HG03139 (cell line): ENCODE measurements around the gene MGAT3.
"Not testable (repeated sequence)": the region's sequence is repeated elsewhere in the genome, so short reads cannot be mapped to it uniquely, and the experiment has no call there.

Source experiments
- ATAC-seq: cut with Tn5 transposase; IDR thresholded peaks from one replicate; pipeline ENCODE4 v1.9.1; 2021; ENCODE audit not compliant: unreplicated experiment

The MGAT3 gene

DNA sequence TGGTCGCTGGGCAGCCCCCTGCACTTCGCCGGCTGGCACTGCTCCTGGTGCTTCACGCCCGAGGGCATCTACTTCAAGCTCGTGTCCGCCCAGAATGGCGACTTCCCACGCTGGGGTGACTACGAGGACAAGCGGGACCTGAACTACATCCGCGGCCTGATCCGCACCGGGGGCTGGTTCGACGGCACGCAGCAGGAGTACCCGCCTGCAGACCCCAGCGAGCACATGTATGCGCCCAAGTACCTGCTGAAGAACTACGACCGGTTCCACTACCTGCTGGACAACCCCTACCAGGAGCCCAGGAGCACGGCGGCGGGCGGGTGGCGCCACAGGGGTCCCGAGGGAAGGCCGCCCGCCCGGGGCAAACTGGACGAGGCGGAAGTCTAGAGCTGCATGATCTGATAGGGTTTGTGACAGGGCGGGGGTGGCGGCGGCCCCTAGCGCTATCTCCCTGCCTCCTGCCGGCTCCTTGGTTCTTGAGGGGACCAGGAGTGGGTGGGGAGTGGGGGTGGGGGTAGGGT, 31.8 kb downstream of the MGAT3 start:
- ATAC-seq: no peak

DNA sequence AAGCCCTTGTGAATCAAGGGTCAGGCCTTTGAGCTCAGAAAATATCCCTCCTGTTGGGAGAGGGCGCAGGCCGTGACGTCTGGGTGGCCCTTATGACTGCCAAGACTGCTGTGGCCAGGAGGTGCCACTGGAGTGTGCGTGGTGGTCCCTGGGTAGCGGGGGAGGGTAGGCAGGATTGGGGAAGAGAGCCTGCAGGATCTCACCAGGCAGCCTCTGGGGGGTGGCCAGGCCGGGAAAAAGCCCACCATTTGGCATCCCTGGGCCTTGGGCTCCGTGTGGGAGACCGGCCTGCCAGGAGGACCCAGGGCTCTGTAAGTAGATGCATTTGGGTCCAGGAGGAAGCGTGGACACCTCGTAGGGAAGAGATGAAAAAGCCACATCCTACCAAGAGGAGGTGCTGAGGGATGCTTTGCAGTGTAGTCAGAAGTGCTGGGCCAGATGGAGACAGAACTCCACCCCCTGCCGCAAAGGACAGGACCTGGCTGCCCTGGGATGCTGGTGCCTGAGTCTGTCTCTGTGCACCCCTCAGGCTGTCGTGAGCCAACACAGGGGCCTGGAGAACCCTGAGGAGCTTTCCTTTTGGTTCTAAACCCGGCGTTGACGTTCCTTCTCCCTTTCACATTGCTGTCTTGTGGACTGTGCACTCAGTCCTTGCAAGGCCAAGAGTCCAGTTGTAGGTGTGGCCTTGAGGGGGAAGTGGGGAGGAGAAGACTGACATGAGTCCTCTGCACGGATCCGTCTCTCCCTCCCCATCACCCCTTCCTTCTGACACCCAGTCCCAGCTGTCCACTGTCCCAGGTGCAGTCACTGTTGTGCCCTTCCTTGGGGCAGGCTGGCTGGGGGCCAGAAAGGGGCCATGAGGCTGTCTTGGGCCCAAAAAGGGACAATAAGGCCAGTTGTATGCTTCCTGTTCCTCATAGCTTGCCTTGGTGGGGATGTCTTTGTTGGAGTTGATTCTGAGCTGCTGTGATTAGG, 32.6 kb downstream of the MGAT3 start:
- no peak for ATAC-seq

DNA sequence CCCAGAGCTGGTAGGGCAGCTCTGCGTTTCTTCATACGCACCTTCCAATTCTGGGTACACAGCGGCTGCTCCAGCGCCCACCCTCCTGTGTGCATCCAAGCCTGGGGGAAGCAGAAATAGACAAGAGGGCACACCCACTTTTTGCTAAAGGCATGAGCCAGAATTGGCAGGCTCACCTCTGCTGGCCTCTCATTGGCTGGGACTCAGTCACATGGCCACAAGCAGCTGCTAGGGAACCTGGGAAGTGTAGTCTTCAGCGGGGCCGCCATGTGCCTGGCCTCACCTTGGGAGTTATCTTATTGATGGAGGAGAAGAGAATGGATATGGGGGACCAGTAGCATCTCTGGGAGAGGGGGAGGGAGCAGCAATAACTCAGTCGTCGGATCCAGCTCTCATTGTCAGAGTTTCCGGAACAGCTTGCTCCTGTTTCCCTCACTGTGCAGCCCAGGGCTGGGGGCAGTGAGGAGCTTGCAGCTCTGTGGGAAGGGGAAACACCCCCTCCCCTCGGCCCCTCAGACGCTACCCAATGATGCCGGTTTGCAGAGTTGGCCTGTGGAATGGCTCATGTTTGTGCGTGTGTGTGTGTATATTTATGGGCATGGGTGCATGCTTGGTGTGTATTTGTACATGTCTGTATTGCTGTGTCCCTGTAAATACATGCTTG, 33.5 kb downstream of the MGAT3 start:
- no peak for ATAC-seq

DNA sequence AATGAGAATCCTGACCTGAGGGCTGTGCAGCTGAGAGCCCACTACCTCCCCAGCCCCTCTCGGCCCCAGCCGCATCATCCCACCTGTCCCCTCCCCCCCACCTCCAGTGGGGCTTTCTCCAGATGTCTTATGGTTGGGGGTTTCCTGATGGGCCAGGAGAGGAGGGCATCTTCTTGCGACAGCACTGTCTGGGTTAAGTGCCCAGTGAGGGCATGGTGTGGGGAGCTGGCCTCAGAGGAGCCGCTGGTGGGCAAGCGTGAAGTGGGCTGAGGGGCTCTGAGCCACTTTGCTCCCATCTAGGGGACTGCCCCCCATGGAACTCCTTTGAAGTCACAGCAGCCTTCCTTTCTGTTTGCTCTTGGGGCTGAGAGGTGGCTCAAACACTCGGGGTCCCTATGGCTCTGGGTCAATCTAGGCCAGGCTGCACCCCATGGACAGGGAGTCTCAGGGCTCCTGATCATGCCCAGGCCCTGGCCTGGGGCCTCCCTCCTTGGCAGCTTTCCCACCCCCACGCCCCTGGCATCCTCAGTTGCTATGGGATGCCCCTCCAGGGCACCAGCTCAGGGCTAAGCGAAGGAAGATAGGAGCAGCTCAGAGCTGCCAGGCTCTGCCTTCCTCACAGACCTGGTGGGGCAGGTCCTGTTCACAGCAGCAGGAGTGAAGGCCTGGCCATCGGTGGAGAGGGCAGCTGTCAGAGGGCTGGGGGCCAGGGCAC, 34.3 kb downstream of the MGAT3 start:
- ATAC-seq: no peak

DNA sequence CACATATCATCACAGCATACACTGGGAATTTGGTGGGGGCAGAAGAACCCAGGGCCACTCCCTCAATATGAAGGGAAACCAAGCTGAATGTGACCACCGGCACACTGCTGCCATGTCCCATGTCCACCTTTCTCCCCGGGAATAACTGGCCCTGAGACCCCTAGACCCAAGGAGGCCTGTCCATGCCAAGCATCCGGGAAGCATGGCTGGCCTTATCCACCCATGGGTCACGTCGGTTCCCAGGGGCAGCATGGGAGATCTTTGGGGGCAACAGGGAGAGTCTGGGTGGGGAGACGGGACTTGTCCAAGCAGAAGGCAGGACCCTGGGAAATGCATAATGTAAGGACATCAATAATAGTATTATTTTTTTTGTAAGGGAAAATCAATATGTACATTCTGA, 34.9 kb downstream of the MGAT3 start:
- no peak for ATAC-seq

DNA sequence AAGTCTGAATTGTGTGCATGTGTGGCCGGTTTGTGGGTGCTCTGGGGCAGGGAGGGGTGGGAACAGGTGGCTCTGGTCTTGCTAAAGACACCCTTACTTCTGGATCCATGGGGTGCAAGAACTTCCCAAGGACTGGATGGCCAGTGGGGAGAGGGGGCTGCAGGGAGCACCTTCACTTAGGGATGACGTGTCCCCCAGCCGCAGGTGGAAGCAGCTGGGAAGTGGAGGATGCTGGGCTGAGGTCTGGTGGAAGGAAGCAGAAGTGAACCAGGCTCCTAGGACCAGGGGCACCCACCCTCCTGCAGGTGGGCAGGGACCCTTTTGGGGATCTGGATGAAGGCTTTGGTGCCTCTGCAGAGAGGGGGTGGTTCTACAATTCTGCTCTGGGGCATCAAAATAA, 35.4 kb downstream of the MGAT3 start:
- no peak for ATAC-seq

DNA sequence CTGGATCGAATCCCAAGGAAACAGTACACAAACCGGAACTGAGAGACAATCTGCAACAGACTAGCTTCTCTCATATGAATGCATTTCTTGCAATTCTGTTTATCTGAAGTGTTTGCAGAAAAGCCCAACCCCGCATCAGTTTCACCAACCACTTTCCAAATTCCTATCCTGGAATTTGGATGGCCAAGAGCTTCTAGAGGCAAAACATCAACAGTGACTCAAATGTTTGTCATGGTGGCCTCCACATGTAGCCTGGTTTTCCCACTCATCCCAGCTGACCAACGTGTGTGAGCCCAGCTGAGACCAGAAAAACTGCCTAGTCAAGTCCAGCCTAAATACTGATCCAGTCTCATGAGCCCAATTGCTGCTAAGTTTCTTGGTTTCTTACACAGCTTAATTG, 36.9 kb downstream of the MGAT3 start:
- ATAC-seq: no peak

DNA sequence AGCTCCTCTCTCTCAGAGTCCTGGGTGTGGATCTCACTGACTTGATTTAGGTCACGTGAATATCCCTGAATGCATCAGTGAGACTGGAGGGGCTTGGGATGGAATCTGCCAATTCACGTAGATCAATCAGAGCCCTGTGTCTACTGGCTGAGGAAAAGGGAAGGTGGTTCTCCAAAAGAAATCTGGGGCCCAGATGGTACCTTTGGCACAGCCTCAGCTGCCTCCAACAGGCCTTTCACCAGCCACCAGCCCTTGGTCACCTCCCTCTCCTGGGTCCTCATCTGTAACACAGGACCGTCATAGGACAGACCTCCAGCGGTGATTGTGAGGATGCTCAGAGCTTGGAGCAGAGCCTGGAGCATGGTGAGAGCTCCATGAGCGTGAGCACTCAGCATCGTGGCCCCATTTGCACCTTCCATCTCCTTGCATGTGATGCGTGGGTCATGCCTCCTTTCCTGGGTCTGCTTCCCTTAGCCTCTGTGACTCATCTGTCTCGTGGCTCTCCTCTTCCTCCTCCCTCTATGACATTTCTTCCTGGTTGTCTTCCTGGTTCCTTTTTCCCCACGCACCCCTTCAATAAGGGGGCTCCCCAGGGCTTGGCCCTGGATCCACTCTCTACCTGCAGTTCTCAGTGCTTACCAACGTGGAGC, 37.8 kb downstream of the MGAT3 start:
- ATAC-seq: no peak

DNA sequence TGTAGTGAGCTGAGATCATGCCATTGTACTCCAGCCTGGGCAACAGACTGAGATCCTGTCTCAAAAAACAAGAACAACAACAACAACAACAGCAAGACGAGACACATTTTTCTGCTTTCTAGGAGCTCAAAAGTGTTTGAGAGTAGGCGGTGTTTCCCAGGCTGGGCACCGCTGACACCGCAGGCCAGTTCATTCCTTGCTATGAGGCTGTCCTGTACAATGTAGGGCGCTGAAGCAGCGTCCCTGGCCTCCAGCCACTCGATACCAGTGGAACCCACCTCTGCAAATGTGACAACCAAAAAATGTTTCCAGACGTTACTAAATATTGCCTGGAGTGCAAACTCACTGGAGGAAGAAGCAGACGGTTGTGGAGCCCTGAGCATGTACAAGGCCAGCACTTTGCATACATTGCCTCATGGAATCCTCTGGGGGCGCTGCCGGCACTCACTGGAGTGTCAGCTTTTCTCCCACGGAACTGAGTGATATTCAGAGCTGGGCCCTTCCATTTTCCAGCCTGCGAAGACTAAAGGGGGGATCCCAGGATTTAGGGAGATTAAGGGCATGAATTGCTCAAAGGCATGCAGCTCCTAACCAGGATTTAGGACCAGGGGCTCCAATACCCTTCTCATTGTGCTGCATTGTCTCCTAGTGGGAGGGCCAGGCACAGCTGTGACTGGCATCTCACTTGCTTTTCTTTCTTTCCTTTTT, 39.5 kb downstream of the MGAT3 start:
- ATAC-seq: no peak

DNA sequence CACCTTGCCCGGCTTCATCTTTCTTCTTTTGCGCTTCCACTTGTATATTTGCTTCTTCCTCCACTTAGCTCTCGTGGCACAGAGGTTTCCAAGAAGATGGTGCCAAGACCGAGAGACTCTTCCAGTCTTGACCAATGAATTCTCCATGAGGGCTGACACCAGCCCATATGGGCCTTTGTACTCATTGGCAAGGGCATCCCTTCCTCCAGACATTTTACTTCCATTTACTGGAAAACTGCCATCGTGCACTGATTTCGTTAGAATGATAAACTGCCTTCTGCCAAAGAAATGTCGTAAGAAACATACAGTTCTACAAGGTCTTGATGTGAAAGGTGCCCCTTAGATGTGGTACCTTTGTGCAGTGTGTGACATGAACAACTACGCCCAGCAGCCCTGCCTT, 40.6 kb downstream of the MGAT3 start:
- no peak for ATAC-seq

DNA sequence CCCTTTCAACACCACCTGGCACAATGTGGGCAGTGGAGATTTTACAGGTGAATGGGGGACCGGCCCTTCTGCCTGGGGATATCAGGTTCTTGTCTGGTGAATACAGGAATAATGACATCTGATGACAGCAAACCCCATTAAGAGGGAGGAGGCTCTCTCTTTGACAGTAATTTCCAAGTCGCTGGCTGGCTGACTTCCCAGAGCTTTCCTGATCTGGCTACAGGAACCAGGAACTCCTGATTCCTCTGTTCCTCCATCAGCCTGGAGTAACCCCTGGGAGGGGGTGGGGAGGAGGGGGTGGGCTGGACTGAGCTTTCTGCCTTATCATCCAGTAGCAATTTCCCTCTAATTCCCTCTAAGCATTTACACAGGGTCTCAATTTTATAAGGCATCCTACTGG, 41.6 kb downstream of the MGAT3 start:
- ATAC-seq: no peak

DNA sequence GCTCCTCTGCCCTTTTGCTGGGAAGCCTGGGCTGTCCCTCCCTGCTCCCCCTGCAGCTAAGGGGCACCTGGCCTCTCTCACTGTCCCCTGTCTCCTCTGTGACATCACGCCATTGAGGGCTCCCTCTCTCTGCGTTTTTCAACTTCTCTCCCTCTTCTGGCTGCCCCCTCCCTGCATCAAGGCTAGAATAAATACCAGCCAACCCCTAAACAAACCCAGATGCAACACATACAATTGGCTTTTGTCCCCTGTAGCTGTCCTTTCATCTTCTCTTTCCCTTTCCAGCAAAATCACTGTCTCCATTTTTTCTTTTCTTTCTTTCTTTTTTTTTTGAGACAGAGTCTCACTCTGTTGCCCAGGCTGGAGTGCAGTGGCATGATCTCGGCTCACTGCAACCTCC, 42.0 kb downstream of the MGAT3 start:
- no peak for ATAC-seq

DNA sequence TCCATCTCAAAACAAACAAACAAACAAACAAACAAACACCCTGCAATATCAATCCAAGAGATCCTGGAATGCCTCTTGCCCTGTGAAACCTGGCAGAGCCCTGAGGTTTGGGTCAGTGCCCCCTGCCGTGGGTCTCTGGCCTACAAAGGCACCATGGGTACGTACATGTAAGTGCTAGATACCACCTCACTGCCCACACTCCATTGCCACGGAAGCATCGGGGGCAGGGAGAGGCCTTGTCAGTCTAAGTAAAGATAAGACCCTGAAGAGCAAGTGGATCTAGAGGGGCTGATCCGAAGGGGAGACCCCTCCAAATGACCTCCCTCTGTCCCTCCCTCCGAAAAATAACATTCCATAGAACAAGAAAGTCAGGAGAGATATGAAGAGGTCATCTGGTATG, 43.3 kb downstream of the MGAT3 start:
- ATAC-seq: no peak

DNA sequence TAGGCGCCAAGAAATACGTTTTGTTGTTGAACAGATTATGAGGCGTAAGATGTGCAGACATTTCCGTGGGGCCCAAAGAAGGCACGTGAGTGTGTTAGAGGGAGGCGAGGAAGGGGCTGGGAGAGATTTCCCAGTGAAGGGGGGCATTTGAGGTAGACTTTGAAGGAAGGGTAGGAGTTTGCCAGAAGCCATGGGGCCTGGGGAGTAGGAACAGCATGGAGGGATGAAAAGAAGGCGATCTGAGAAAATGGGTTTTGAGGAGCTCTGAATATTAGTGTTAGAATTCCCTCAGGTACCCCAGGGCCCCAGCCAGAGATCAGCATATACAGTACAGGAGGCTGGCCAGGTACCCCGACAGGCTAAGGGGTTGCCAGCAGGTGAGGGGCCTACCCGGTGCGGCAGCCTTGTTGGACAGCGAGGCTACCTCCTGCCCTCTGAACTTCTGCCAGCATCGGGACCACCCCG, 44.9 kb downstream of the MGAT3 start:
- no peak for ATAC-seq

DNA sequence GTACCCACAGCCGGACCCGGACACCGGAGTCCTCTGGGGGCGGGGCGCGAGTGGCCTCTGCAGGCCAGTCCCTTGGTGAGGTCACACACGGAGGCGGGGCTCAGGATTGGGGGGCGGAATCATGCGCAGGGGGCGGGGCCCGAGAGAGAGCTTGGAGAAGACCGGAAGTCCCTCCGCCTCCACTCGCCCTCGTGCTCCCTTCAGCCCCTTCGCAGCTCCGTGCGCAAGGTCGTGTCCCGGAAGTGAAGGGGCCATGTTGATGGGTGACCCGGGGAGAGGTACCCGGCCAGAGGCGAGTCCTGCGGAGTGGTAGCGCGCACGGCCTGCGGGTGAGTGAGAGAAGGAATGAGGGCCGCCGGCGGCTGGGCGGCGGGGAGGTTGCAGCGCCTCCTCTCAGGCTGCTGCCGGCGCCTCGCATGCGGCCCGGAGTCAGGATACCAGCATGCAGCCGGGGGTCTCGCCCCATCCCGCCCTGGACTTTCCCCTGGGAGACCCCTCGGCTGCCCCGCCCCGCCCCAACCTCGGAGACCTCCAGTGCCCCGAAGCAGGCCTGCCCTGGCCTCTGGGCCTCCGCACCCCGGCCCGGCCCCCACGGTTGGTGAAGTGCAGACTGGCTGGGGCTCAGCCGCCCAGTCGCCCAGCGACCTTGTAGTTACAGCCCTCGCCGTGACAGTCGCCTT, 45.4 kb downstream of the MGAT3 start, which contains the start of gene MIEF1:
MIEF1 (plus strand) TSS at position 182 of the 680 bp plus-strand sequence. CDS start 9,005 bp downstream, outside the sequence.
- ATAC-seq: peak; percentile 92

DNA sequence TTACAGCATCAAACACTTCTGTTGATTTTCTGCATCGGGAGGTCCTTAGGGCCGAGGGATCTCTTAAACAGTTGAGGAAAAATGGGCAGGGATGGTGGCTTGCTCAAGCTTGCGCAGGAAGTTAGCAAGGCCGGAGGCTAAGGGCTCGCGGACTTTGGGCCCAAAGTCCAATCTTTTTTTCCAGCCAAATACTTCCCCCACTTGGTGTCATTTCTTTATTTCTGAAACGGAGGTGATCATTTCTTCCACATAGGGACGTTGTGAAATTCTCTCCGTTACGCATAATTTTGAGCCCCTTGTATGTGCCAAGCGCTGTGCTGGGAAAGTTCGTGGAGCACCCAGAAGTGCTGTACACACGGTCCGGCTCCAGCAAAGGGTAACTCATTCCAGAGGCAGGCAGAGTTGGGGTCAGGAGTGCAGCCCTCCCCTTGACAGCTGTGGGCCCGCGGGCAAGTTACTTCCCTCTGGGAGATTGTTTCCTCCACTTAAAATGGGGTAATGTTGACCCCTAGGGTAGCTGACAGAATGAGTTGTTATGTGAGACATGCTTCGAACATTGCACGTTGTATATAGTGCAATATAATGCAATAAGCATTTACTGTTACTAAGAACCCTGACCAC, 46.1 kb downstream of the MGAT3 start:
- ATAC-seq: no peak

DNA sequence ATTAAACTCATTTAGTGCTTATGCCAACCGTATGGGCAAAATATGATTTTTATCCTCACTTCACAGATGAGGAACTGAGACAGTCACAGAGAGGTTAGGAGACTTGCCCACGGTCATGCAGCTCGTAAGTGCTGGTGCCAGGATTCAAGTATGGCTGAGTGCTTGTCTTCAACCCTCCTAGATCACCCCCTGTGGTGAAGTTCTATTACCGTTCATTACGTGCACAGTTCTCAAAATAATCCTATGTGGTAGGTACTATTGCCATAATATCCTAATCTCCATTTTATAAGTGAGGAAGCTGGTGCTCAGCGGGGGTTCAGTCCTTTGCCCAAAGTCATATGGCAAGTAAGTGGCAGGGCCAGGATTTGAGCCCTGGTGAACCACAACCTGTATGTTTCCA, 46.8 kb downstream of the MGAT3 start:
- ATAC-seq: no peak

DNA sequence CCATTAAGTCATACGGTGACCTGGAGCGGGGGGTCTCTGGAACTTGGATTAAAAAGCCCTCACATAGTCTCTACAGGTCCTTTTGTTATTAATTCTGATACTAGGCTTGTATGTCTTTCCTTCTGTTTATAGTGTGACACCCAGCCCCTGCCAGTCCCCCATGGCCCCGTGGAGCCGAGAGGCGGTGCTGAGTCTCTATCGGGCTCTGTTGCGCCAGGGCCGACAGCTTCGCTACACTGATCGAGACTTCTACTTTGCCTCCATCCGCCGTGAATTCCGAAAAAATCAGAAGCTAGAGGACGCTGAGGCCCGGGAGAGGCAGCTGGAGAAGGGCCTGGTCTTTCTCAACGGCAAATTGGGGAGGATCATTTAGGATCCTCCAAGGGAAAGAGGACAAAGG, 47.3 kb downstream of the MGAT3 start:
- no peak for ATAC-seq

DNA sequence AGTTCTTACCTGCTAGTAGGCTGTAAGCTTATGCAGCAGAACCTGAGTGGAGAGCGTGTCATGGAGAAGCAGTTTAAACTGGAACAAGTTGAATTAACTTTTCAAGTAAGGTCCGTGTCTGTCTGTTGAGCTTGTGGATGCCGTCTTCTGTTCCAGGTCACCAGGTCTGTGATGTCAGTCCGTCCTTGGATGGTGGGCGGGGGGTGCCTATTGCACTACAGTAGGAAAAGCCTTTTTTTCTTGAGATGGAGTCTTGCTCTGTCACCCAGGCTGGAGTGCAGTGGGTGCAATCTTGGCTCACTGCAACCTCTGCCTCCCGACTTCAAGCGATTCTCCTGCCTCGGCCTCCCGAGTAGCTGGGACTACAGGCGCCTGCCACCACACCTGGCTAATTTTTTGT, 50.2 kb downstream of the MGAT3 start:
- ATAC-seq: not testable (repeated sequence)
